Measurements from ENCODE around the gene AGO1.

Gene AGO1

DNA sequence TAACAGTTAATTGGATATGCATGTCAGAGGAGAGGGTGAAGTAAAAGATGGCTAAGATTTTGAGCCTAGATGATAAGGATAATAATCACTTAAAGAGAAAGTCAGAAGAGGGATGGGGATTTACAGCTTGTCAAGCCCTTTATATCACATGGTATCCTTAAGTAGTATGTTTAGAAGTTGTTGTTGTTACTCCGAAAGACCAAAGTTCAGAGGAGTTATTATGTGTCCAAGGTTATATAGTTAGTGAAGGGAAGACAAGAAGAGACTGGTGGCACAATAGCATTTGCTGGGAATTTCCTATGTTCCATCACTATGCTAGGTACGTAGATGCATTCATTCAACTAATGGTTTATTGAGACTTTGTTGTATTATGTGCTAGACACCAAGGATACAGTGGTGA, 30.8 kb upstream of the AGO1 start:
- Histone ChIP-seq H3K4ac (ENCODE audit: low read depth in 1 of 2, low read length in 2 of 2) (no peak overlapping the region), H4K8ac (ENCODE audit: low read length) (no peak overlapping the region), H3K4me1 (ENCODE audit: control insufficient read depth, insufficient read depth, low read depth, low read length) (no peaks in the 10 kb centered on the region), H3K9ac (ENCODE audit: low read length) (no peak overlapping the region), H3K4me3 (ENCODE audit: insufficient read depth in 1 of 2, low read depth in 1 of 2, low read length in 2 of 2) (no peak overlapping the region), H4K91ac (ENCODE audit: low read length) (no peak overlapping the region), H3K27ac (ENCODE audit: low read length, poor library complexity, severe bottlenecking) (no peak overlapping the region), H3K36me3 (ENCODE audit: control insufficient read depth in 1 of 2, insufficient read depth in 2 of 2, low read depth in 1 of 2, low read length in 2 of 2) (peaks cover 15 to 78% of the 10 kb centered on the region in 2 experiments), H2BK15ac (ENCODE audit: low read depth, poor library complexity, severe bottlenecking) (no peak overlapping the region), H3K27me3 (ENCODE audit: control insufficient read depth in 1 of 2, insufficient read depth in 1 of 2, low read length in 2 of 2) (no peaks in the 10 kb centered on the region), H2BK5ac (ENCODE audit: low read depth, low read length, poor library complexity, severe bottlenecking) (no peak overlapping the region), H3K9me3 (ENCODE audit: control insufficient read depth, low read length) (no peaks in the 10 kb centered on the region), H3K18ac (ENCODE audit: low read depth in 1 of 2, low read length in 2 of 2) (no peak overlapping the region), H2BK12ac (ENCODE audit: low read length in 2 of 2) (no peak overlapping the region), H3K79me1 (replicated peaks; ENCODE audit: low read length, poor library complexity, severe bottlenecking) (no peaks in the 10 kb centered on the region), H3K14ac (ENCODE audit: low read length in 2 of 2) (no peak overlapping the region), H2BK120ac (ENCODE audit: low read depth, low read length) (no peak overlapping the region), H3K23ac (ENCODE audit: low read length in 2 of 2) (no peak overlapping the region), H2AFZ (ENCODE audit: low read depth, low read length) (no peak overlapping the region), H2AK5ac (ENCODE audit: low read length, severe bottlenecking) (no peak overlapping the region), H3K4me2 (ENCODE audit: low read length, poor library complexity, severe bottlenecking) (no peak overlapping the region)
- no peak for DNase-seq
- WGBS = 47% methylated on average over 2 of the region's 2 CpGs

- no peak overlapping the region for H3K4me3 ChIP-seq (ENCODE audit: insufficient read depth in 1 of 2, low read depth in 1 of 2, low read length in 2 of 2)
- no peaks in the 10 kb centered on the region for H3K9me3 ChIP-seq (ENCODE audit: control insufficient read depth, low read length)
Measured at GRCh38 chr1:35854989-35855700, 27.9 kb upstream of the AGO1 start.

GRCh38 chr1:35856964-35857363, 26.0 kb upstream of the AGO1 start:
- H3K9ac ChIP-seq (ENCODE audit: low read length) = no peak overlapping the region
- no peak overlapping the region for H2BK15ac ChIP-seq (ENCODE audit: low read depth, poor library complexity, severe bottlenecking)
- H3K9me3 ChIP-seq (ENCODE audit: control insufficient read depth, low read length) = no peaks in the 10 kb centered on the region
- no peak overlapping the region for H2BK120ac ChIP-seq (ENCODE audit: low read depth, low read length)
- no peaks in the 10 kb centered on the region for H3K27me3 ChIP-seq (ENCODE audit: control insufficient read depth in 1 of 2, insufficient read depth in 1 of 2, low read length in 2 of 2)
- 88% methylated on average over 1 of the region's 1 CpG for WGBS
- no peaks in the 10 kb centered on the region for H3K4me1 ChIP-seq (ENCODE audit: control insufficient read depth, insufficient read depth, low read depth, low read length)
- H3K14ac ChIP-seq (ENCODE audit: low read length in 2 of 2) = no peak overlapping the region
- H3K23ac ChIP-seq (ENCODE audit: low read length in 2 of 2) = no peak overlapping the region
- H3K27ac ChIP-seq (ENCODE audit: low read length, poor library complexity, severe bottlenecking) = no peak overlapping the region
- H3K4ac ChIP-seq (ENCODE audit: low read depth in 1 of 2, low read length in 2 of 2) = no peak overlapping the region
- no peaks in the 10 kb centered on the region for H3K79me1 ChIP-seq (replicated peaks; ENCODE audit: low read length, poor library complexity, severe bottlenecking)
- no peak overlapping the region for H3K4me3 ChIP-seq (ENCODE audit: insufficient read depth in 1 of 2, low read depth in 1 of 2, low read length in 2 of 2)
- H3K36me3 ChIP-seq (ENCODE audit: control insufficient read depth in 1 of 2, insufficient read depth in 2 of 2, low read depth in 1 of 2, low read length in 2 of 2) = peaks cover 17 to 45% of the 10 kb centered on the region in 2 experiments
- no peak overlapping the region for H4K91ac ChIP-seq (ENCODE audit: low read length)
- no peak overlapping the region for H2AK5ac ChIP-seq (ENCODE audit: low read length, severe bottlenecking)
- H4K8ac ChIP-seq (ENCODE audit: low read length) = no peak overlapping the region
- H2BK5ac ChIP-seq (ENCODE audit: low read depth, low read length, poor library complexity, severe bottlenecking) = no peak overlapping the region
- no peak for DNase-seq
- H2BK12ac ChIP-seq (ENCODE audit: low read length in 2 of 2) = no peak overlapping the region
- H2AFZ ChIP-seq (ENCODE audit: low read depth, low read length) = no peak overlapping the region
- no peak overlapping the region for H3K18ac ChIP-seq (ENCODE audit: low read depth in 1 of 2, low read length in 2 of 2)
- H3K4me2 ChIP-seq (ENCODE audit: low read length, poor library complexity, severe bottlenecking) = no peak overlapping the region

More at GRCh38 chr1:35854989-35855700, 27.9 kb upstream of the AGO1 start:
- 87% methylated on average over 6 of the region's 9 CpGs for WGBS
- no peak overlapping the region for H2BK12ac ChIP-seq (ENCODE audit: low read length in 2 of 2)
- H2BK15ac ChIP-seq (ENCODE audit: low read depth, poor library complexity, severe bottlenecking) = no peak overlapping the region
- no peak overlapping the region for H3K4me2 ChIP-seq (ENCODE audit: low read length, poor library complexity, severe bottlenecking)
- H2AFZ ChIP-seq (ENCODE audit: low read depth, low read length) = no peak overlapping the region
- no peaks in the 10 kb centered on the region for H3K27me3 ChIP-seq (ENCODE audit: control insufficient read depth in 1 of 2, insufficient read depth in 1 of 2, low read length in 2 of 2)
- H4K8ac ChIP-seq (ENCODE audit: low read length) = no peak overlapping the region
- no peak overlapping the region for H2BK120ac ChIP-seq (ENCODE audit: low read depth, low read length)
- no peak overlapping the region for H3K14ac ChIP-seq (ENCODE audit: low read length in 2 of 2)
- H3K23ac ChIP-seq (ENCODE audit: low read length in 2 of 2) = no peak overlapping the region
- no peak overlapping the region for H4K91ac ChIP-seq (ENCODE audit: low read length)
- DNase-seq = no peak
- no peak overlapping the region for H2AK5ac ChIP-seq (ENCODE audit: low read length, severe bottlenecking)
- H2BK5ac ChIP-seq (ENCODE audit: low read depth, low read length, poor library complexity, severe bottlenecking) = no peak overlapping the region
- H3K4ac ChIP-seq (ENCODE audit: low read depth in 1 of 2, low read length in 2 of 2) = no peak overlapping the region
- no peaks in the 10 kb centered on the region for H3K4me1 ChIP-seq (ENCODE audit: control insufficient read depth, insufficient read depth, low read depth, low read length)
- H3K9ac ChIP-seq (ENCODE audit: low read length) = no peak overlapping the region
- peaks cover 20 to 61% of the 10 kb centered on the region in 2 experiments for H3K36me3 ChIP-seq (ENCODE audit: control insufficient read depth in 1 of 2, insufficient read depth in 2 of 2, low read depth in 1 of 2, low read length in 2 of 2)
- H3K18ac ChIP-seq (ENCODE audit: low read depth in 1 of 2, low read length in 2 of 2) = no peak overlapping the region
- H3K79me1 ChIP-seq (replicated peaks; ENCODE audit: low read length, poor library complexity, severe bottlenecking) = no peaks in the 10 kb centered on the region
- no peak overlapping the region for H3K27ac ChIP-seq (ENCODE audit: low read length, poor library complexity, severe bottlenecking)

DNA sequence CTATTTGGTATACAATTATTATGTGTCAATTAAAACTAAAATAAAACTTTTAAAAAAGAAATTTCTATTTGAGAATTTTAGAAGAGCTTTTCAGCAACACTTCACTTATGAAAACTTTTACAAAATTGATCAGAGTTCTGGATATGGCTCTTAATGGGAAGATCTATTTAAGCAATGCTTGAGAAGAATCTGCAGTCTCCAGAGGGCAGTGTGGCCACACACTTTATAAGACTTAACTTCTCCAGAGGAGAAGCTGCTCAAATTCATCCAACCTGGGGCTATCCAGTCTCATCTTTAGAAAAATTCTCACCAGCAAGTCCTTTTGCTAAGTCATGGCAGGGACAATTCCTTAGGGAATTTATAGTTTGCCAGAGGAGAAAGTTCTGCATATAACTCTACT, 25.2 kb upstream of the AGO1 start:
- H2BK120ac ChIP-seq (ENCODE audit: low read depth, low read length) = no peak overlapping the region
- no peak overlapping the region for H2BK5ac ChIP-seq (ENCODE audit: low read depth, low read length, poor library complexity, severe bottlenecking)
- no peak overlapping the region for H3K18ac ChIP-seq (ENCODE audit: low read depth in 1 of 2, low read length in 2 of 2)
- no peak overlapping the region for H3K14ac ChIP-seq (ENCODE audit: low read length in 2 of 2)
- peak; percentile 37 for DNase-seq
- H3K9me3 ChIP-seq (ENCODE audit: control insufficient read depth, low read length) = no peaks in the 10 kb centered on the region
- H2AK5ac ChIP-seq (ENCODE audit: low read length, severe bottlenecking) = no peak overlapping the region
- H2BK15ac ChIP-seq (ENCODE audit: low read depth, poor library complexity, severe bottlenecking) = no peak overlapping the region
- no peak overlapping the region for H3K4me3 ChIP-seq (ENCODE audit: insufficient read depth in 1 of 2, low read depth in 1 of 2, low read length in 2 of 2)
- H3K4ac ChIP-seq (ENCODE audit: low read depth in 1 of 2, low read length in 2 of 2) = no peak overlapping the region
- no peak overlapping the region for H3K4me2 ChIP-seq (ENCODE audit: low read length, poor library complexity, severe bottlenecking)
- no peak overlapping the region for H3K27ac ChIP-seq (ENCODE audit: low read length, poor library complexity, severe bottlenecking)
- no peaks in the 10 kb centered on the region for H3K27me3 ChIP-seq (ENCODE audit: control insufficient read depth in 1 of 2, insufficient read depth in 1 of 2, low read length in 2 of 2)
- H3K4me1 ChIP-seq (ENCODE audit: control insufficient read depth, insufficient read depth, low read depth, low read length) = no peaks in the 10 kb centered on the region
- H3K9ac ChIP-seq (ENCODE audit: low read length) = no peak overlapping the region
- H4K8ac ChIP-seq (ENCODE audit: low read length) = no peak overlapping the region
- no peak overlapping the region for H2AFZ ChIP-seq (ENCODE audit: low read depth, low read length)
- H3K79me1 ChIP-seq (replicated peaks; ENCODE audit: low read length, poor library complexity, severe bottlenecking) = no peaks in the 10 kb centered on the region
- no peak overlapping the region for H2BK12ac ChIP-seq (ENCODE audit: low read length in 2 of 2)
- no peak overlapping the region for H4K91ac ChIP-seq (ENCODE audit: low read length)
- H3K36me3 ChIP-seq (ENCODE audit: control insufficient read depth in 1 of 2, insufficient read depth in 2 of 2, low read depth in 1 of 2, low read length in 2 of 2) = peaks cover 17 to 37% of the 10 kb centered on the region in 2 experiments
- no peak overlapping the region for H3K23ac ChIP-seq (ENCODE audit: low read length in 2 of 2)

All from mesenchymal stem cell (in vitro differentiated cells and primary cell).